SW 1271 (cell line): ENCODE results near the gene ZNF581.

Experiments
- DNase-seq, 2 experiments: peaks; one replicate each; lab custom pipeline; 2025; lab: John Stamatoyannopoulos, UW

Gene ZNF581

DNA sequence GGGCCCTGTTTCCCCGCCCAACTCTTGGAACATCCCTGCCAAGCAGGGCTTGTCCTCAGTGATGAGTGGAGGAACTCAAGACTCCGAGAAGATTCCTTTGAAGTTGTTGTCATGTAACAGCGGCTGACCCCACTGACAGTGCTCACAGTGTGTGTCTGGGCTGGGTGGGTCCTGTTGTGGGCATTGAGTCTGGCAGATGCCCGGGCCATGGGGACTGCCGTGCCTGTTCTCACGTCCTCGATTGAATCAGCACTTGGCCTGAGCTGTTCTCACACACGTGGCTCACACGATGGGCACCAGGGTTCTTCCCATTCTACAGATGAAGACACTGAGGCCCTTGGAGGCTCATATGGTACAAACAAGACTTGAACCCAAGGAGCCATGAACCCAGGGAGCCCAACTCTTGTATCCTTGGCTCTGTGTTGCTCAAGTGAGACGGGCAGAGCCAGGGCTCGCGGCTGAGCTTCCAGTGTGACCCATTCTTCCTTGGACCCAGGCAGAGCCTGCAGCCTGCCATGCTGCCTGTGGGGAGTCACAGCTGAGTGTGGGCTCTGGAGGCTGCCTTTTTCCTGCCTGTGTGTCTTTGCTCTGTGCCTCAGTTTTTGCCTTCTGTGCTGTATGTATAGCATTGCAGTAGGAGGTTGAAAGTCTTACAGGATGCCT is 23.0 kb downstream of the ZNF581 start:
- no peak for DNase-seq

- DNase-seq: no peak
Measured at GRCh38 chr19:55667006-55667381, 23.5 kb downstream of the ZNF581 start.

DNA sequence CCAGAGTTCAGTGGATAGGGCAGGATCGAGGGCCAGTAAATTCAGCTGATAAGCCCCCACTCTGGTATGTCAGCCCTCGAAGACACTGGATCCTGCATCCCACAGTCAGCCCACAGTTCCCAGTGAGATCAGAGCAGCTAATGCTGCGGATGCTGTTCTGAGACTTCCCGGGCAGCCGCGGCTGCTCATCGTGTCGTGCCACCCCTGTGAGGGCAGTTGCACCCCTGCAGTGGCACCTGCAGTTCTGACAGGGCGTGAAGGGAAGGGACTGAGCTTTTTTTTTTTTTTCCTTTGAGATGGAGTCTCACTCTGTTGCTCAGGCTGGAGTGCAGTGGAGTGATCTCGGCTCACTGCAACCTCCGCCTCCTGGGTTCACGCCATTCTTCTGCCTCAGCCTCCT is 24.1 kb downstream of the ZNF581 start:
- no peak for DNase-seq

GRCh38 chr19:55667958-55668357 is 24.5 kb downstream of the ZNF581 start:
- DNase-seq: no peak

GRCh38 chr19:55668603-55669348 is 25.3 kb downstream of the ZNF581 start:
- no peak for DNase-seq

DNA sequence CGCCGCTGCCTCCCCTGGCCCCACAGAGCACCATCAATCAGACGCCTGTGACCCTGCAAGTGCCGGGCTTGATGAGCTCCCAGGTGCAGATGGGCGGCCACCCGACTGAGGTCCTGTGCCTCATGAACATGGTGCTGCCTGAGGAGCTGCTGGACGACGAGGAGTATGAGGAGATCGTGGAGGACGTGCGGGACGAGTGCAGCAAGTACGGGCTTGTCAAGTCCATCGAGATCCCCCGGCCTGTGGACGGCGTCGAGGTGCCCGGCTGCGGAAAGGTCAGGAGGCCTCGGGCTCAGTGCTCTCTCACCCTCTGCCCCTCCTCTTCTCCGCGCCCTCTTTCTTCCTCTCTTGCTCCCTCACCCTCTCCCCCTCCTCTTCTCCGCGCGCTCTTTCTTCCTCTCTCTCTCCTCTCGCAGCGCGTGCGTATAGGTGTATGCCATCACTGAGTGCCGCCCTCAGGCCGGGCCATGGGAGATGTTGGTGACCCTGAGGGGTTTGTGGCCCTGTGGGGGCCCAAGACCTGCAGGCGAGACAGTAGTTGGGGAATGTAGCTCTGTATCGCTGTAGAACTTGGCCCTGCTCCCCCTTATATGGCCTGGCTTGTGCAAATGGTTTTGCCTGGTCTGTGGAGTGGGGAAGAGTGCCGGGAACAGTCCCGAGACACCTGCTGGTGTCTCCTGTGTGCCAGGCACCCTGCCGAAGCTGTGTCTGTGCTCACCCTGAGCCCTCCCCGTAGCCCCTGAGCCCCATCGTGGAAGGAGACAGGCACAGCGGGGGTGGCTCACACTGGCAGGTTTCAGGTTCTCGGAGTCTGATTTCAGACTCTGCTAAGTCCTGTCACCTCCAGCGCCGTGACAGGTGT is 26.2 kb downstream of the ZNF581 start:
- no peak for DNase-seq

- peak in 1 of 2 experiments; percentile 15 for DNase-seq
Measured at GRCh38 chr19:55670280-55671053, 27.0 kb downstream of the ZNF581 start.

GRCh38 chr19:55671054-55671378 is 27.6 kb downstream of the ZNF581 start:
- DNase-seq: no peak

GRCh38 chr19:55672418-55672817 is 29.0 kb downstream of the ZNF581 start:
- no peak for DNase-seq

DNA sequence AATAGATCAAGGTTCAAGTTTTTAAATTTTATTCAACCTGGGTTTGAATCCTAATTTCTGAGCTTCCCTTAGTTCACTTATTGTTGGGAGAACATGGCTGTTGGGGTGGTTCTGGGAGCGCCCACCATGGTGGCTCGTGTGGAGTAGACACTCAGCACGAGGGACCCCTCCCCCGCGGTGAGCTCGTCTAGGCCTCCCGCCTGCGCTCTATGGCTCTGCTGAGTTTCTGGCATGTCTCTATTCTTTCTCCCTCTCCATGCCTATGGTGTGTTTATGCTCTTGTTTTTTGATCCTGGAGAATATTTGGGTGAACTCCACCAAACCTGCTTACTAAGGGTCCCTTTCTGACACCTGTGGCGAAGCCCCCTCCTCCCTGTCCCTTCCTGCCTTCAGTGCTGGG is 30.0 kb downstream of the ZNF581 start:
- no peak for DNase-seq

DNA sequence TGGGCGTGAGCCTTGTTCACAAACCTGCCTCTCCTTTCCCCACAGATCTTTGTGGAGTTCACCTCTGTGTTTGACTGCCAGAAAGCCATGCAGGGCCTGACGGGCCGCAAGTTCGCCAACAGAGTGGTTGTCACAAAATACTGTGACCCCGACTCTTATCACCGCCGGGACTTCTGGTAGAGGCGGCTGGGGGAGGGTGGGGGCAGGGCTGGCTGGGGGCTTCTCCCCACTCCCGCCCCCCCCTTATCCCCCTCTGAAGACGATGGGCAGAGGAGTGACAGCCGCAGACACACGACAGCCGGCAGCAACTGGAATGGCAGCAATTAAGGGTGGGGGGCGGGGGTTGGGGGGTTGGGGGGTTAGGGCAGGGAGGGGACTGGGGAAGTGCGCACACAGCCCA is 30.4 kb downstream of the ZNF581 start:
- DNase-seq: no peak

GRCh38 chr19:55674459-55674840 is 31.0 kb downstream of the ZNF581 start:
- DNase-seq: no peak

GRCh38 chr19:55674841-55675660 is 31.6 kb downstream of the ZNF581 start, which contains the start of gene EPN1:
Gene EPN1, plus strand, starts transcription at chr19:55675226. Its CDS starts 3,402 bp downstream, at chr19:55678628.
- DNase-seq: peak; percentile 78 to 86

DNA sequence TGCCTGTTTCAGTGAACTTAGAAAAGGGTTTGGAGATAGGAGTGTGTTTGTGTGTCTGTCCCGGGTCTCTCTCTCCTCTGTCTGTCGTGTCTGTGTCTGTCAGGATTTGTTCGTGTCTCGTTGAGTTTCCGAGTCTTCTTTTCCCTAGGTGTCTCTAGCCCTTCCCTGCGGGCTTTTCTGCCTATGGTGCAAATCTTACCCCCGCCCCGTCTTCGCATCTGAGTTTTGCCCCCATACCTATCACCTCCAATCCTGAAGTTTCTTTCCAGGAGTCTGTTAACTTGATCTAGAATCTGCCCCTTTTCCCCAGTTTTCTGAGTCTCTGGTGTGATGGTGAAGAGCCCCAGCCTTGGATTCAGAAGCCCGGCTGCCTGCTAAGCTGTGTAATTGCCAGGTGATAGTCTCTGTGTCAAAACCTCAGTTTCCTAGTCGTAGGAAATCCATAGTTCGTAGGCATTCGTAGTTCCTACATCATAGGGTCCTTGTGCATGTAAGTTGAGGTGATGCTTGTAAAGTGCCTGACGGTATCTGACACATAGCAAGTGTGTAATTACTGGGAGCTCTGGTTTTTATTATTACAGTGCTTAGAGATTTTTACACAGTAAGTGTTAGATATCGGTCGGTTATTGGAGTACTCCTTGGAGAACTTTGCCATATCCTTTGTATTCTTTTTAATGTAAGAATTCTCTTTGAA is 32.4 kb downstream of the ZNF581 start:
- DNase-seq: no peak

GRCh38 chr19:55676383-55676782 is 32.9 kb downstream of the ZNF581 start:
- no peak for DNase-seq

GRCh38 chr19:55676889-55677505 is 33.5 kb downstream of the ZNF581 start:
- DNase-seq: no peak

DNA sequence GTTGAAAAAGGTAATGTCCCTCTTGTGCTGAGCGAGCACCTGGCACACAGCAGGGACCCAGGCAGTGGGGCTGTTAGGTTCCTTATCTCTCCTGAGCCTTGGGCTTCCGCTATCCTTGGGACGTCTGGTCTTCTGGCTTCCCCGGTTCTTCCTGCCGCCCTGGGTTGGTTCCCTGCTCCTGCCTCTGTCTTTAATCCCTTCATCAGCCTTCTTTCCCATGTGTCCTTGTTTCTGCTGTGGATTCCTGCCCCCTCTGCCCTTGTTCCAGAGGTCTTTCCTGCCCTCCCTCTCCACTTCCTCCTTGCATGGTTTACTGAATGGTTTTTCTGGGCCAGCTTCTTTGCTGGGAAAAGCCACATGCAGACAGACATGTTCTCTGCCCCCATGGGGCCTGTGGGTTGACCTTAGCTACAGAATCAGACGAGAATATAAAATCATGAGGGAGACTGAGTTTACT is 34.2 kb downstream of the ZNF581 start:
- DNase-seq: no peak

GRCh38 chr19:55678121-55678671 is 34.7 kb downstream of the ZNF581 start:
- no peak for DNase-seq

DNA sequence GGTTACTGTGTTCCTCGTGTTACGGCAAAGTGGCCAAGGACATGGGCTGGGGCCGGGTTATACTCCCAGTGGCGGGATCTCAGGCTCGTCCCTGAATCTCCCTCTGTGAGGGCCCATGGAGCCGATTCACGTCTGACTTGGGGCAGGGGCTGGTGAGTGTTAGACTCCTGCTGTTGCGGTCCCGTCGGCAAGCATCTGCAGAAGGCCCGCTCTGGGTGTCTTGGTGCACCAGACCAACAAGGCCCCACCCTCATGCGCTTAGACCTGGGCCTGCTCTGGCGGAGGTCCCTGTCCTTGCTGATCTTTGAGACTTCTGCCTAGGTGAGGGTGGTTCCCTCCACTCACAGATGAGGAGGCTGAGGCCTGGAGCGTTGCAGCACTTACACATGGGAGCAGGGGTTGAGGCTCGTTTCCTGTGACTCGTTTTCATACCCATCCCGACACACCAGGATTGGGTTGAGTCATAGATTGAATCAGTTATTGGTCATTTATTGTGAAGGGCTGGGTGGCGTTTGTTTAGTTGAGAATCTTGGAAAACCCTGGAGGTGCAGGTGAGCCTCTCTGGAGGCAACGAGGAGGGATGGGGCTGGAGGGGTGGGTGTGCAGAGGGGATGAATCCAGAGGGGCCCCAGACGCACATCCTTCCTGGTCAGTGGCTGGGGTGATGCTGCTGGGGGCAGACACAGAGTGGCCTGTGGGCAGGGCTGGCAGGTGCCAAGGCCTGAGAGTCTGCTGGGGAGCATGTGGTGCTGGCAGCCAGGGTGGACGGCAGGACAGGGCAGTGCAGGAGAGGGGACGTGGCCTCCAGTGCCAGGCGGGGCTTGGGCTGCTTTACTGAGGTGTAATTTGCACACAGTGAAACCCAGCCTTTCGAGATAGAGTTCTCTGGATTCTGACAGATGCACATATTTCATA is 36.2 kb downstream of the ZNF581 start:
- no peak for DNase-seq
